ENCODE measurements around the gene CDNF. TPM values are rescaled to one million over a fixed set of nuclear protein-coding genes. Genes with fewer than 3 reads are reported as not detected.

CDNF gene
- total and polyA plus RNA-seq, 12 donors, result 0.74 to 6.3 (median 4.1) TPM

DNA sequence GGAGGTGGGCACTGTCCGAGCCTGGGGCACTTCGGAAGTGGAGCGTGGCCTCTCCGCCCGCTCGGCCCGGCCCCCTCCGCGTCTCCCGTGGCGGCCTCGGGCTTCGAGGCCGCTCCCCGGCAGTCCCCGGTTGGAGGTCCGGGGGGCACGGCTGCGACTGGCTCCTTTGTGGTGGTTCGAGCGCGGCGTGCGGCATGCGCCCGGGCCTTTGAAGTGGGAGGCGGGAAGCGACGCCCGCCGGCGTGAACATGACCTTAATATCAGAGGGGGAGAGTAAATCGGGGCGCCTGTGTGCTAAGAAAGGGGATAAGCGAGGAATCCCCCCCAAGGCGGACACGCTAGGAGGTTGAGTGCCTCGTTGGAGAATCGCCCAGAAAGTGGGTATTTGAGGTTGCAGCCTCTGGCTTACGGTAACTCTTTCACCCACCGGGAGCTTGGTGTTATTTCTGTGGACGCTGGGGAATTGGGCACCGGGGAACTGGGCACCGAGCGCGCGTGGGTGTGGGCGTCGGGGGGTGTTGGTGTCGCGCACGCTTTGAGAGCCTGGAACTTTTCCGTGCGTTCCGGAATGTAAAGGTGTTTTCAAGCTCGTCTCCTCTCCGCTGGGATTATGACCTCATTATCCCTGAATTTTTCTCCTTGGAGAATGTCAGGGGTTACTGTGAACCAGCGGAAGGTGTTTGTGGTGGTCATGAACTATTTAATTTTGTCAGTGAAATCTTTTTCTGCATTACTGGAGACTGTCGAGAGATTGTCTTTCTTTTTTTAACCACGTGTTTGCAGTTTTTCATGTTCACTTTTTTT lies 41.5 kb upstream of the CDNF start:
- ATAC-seq (peak in 2 of 8 donors; percentile 1 to 6), DNase-seq (peak in 1 of 2 donors; percentile 14)
- TF ChIP-seq, protein P1, sequence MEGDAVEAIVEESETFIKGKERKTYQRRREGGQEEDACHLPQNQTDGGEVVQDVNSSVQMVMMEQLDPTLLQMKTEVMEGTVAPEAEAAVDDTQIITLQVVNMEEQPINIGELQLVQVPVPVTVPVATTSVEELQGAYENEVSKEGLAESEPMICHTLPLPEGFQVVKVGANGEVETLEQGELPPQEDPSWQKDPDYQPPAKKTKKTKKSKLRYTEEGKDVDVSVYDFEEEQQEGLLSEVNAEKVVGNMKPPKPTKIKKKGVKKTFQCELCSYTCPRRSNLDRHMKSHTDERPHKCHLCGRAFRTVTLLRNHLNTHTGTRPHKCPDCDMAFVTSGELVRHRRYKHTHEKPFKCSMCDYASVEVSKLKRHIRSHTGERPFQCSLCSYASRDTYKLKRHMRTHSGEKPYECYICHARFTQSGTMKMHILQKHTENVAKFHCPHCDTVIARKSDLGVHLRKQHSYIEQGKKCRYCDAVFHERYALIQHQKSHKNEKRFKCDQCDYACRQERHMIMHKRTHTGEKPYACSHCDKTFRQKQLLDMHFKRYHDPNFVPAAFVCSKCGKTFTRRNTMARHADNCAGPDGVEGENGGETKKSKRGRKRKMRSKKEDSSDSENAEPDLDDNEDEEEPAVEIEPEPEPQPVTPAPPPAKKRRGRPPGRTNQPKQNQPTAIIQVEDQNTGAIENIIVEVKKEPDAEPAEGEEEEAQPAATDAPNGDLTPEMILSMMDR (IDR thresholded peaks at IDR 0.05), result no peak
- Histone ChIP-seq H3K4me3 (peak overlapping the region; percentile 68 to 96 (median 85)), H3K36me3 (no peaks in the 10 kb centered on the region), H3K27me3 (no peaks in the 10 kb centered on the region), H3K27ac (peak overlapping the region in 9 of 10 donors; percentile 92 to 99 (median 96)), H3K4me1 (peaks cover 0 to 43% (median 30%) of the 10 kb centered on the region in 9 donors), H3K9me3 (no peaks in the 10 kb centered on the region)
- intact Hi-C loops (cut with DNase I), result loop anchor here in 9 of 10 donors (2.0 to 10.0 kb wide), 7 partner anchors 37 to 225 kb away; partner anchors contain the start of genes CDNF (in 8 of the 9), HSPA14 (in 8 of the 9), MSANTD7 (in 8 of the 9) and MEIG1 (in 3 of the 9)
- 0 to 1% methylated on average over 60 of the region's 60 CpGs for WGBS, 2 donors

DNA sequence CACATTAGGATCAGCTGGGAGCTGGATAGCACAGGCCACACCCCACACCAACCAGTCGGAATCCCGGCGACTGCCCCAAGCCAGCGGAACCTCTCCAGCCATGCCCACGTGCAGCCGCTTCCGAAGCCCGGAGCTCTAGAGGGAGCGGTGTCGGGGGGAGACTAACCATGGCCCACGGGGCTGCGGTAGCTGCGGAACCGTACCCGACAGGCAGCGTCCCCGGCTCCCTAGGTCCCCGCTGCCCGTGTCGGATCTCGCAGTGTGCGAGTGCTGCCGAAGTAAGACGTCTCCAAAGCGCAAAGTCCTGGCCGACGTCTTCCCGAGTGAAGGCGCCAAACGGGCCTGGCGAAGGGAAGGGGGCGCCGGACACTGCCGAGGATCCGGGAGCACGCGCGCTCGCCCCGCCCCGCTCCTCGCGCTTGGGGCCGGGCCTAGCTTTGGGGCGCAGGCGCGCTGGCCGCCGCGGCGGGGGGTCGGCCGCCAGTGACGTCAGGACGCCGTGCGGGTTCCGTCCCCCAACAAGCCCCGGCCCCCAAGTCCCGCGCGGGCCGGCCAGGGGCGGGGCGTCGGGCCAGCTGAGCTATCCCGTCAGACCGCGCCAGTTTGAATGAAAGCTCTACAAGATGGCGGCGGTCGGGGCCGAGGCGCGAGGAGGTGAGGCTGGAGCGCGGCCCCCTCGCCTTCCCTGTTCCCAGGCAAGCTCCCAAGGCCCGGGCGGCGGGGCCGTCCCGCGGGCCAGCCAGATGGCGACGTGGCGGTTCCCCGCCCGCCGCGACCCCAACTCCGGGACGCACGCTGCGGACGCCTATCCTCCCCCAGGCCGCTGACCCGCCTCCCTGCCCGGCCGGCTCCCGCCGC lies 40.7 kb upstream of the CDNF start, which contains the start of gene SUV39H2:
SUV39H2 (plus strand) TSS at position 601 of the 858 bp plus-strand sequence; CDS start at position 624, 23 bp downstream.
- WGBS, 2 donors, result 0 to 1% methylated on average over 101 to 102 of the region's 102 CpGs
- peak within 1 kb of the TSS; percentile 82 to 99 (median 96) for H3K27ac ChIP-seq
- TF ChIP-seq, protein P1 (IDR thresholded peaks at IDR 0.05), result peak in 3 of 9 donors; percentile 20 to 40 (median 37)
- H3K4me3 ChIP-seq, result peak within 1 kb of the TSS; percentile 68 to 96 (median 85)
- intact Hi-C loops (cut with DNase I), result loop anchor here in 9 of 10 donors (2.0 to 10.0 kb wide), 7 partner anchors 36 to 226 kb away; partner anchors contain the start of genes CDNF (in 8 of the 9), HSPA14 (in 8 of the 9), MSANTD7 (in 8 of the 9) and MEIG1 (in 3 of the 9)
- H3K9me3 ChIP-seq, result no peaks in the 10 kb centered on the region
- peak; percentile 94 to 97 for DNase-seq
- H3K4me1 ChIP-seq, result peaks cover 0 to 45% (median 30%) of the 10 kb centered on the region in 9 donors
- peak; percentile 94 to 99 (median 96) for ATAC-seq
- H3K36me3 ChIP-seq, result no peaks in the 10 kb centered on the region
- no peaks in the 10 kb centered on the region for H3K27me3 ChIP-seq

DNA sequence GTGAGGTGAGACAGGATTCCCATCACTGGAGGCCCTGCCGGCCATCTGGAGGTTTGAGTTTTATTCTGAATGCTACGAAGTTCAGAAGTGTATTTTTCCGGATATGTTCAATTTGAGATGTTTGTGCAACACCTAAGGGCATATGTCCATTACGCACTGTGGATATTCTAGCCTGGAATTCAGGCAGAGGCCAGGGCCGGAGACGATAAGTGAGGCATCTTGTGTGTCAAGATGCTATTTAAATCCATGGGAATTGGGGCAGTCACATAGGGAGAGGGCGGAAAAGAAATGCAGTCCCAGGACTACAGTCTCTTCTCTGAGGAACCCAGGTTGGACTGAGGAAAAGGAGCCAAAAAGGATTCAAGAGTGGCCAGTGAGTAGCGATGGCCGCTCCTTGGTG lies 38.9 kb upstream of the CDNF start:
- H3K27me3 ChIP-seq, result no peaks in the 10 kb centered on the region
- H3K4me3 ChIP-seq, result peak overlapping the region in 8 of 10 donors; percentile 77 to 96 (median 87)
- H3K4me1 ChIP-seq, result peaks cover 0 to 45% (median 30%) of the 10 kb centered on the region in 9 donors
- TF ChIP-seq, protein P1 (IDR thresholded peaks at IDR 0.05), result no peak
- ATAC-seq (peak in 4 of 8 donors; percentile 29 to 59 (median 34)), DNase-seq (peak in 1 of 2 donors; percentile 42)
- H3K27ac ChIP-seq, result peak overlapping the region in 8 of 10 donors; percentile 92 to 99 (median 96)
- peaks cover 0 to 10% (median 0%) of the 10 kb centered on the region in 9 donors for H3K36me3 ChIP-seq
- 66 to 69% methylated on average over 9 of the region's 9 CpGs for WGBS, 2 donors
- H3K9me3 ChIP-seq, result no peaks in the 10 kb centered on the region
- intact Hi-C loops (cut with DNase I), result loop anchor here in 8 of 10 donors (5.0 to 10.0 kb wide), 5 partner anchors 34 to 228 kb away; partner anchors contain the start of genes CDNF (in 7 of the 8), HSPA14 (in 7 of the 8), MSANTD7 (in 7 of the 8) and MEIG1 (in 2 of the 8)
